Forelimb muscle (tissue), 1 donor: ENCODE results near the gene CST5. TPM values are rescaled to one million over a fixed set of nuclear protein-coding genes. Genes with fewer than 3 reads are reported as not detected.
"Not testable (repeated sequence)": the region's sequence is repeated elsewhere in the genome, so short reads cannot be mapped to it uniquely, and the experiment has no call there.

Experiments
- DNase-seq: peaks from one replicate; pipeline ENCODE4 v3.0.0-alpha.2; 2013; ENCODE audit warnings: low read depth
- polyA plus RNA-seq: library from polyadenylated mRNA; unstranded; fragments of 120-200 nt; gene quantifications from one replicate; pipeline ENCODE4 v1.2.1, GENCODE V29; 2013; ENCODE audit not compliant: insufficient read length

The CST5 gene
- polyA plus RNA-seq, 1 donor: not detected

- DNase-seq: no peak
These were observed 10.2 kb upstream of the CST5 start for GRCh38 chr20:23889775-23890187.

GRCh38 chr20:23887856-23888255 lies 8.3 kb upstream of the CST5 start:
- no peak for DNase-seq

- no peak for DNase-seq
These were observed 5.2 kb upstream of the CST5 start for GRCh38 chr20:23884771-23885162.

- no peak for DNase-seq
These were observed 4.7 kb upstream of the CST5 start for GRCh38 chr20:23884136-23884770.

- DNase-seq: no peak
These were observed 1.8 kb upstream of the CST5 start for GRCh38 chr20:23881371-23881770.

- DNase-seq: no peak
These were observed 869 bp upstream of the CST5 start for GRCh38 chr20:23880417-23880816.

- DNase-seq: no peak
These were observed 345 bp upstream of the CST5 start for GRCh38 chr20:23879811-23880374.

- DNase-seq: no peak
These were observed 761 bp downstream of the CST5 start for GRCh38 chr20:23878787-23879186.

- DNase-seq: not testable (repeated sequence)
These were observed 1.5 kb downstream of the CST5 start for GRCh38 chr20:23878016-23878542.

- DNase-seq: no peak
These were observed 2.0 kb downstream of the CST5 start for GRCh38 chr20:23877524-23877923.

GRCh38 chr20:23875606-23876237 lies 3.8 kb downstream of the CST5 start:
- DNase-seq: no peak

GRCh38 chr20:23874747-23875146 lies 4.8 kb downstream of the CST5 start:
- DNase-seq: no peak

GRCh38 chr20:23873370-23874015 lies 6.1 kb downstream of the CST5 start:
- no peak for DNase-seq

- DNase-seq: no peak
These were observed 7.5 kb downstream of the CST5 start for GRCh38 chr20:23872065-23872464.

- DNase-seq: no peak
These were observed 9.1 kb downstream of the CST5 start for GRCh38 chr20:23870461-23870860.

GRCh38 chr20:23869520-23869919 lies 10.0 kb downstream of the CST5 start:
- DNase-seq: no peak

GRCh38 chr20:23868321-23868720 lies 11.2 kb downstream of the CST5 start:
- no peak for DNase-seq

GRCh38 chr20:23867152-23867776 lies 12.3 kb downstream of the CST5 start:
- DNase-seq: no peak

- not testable (repeated sequence) for DNase-seq
These were observed 18.8 kb downstream of the CST5 start for GRCh38 chr20:23860771-23861170.

GRCh38 chr20:23857962-23858595 lies 21.5 kb downstream of the CST5 start:
- no peak for DNase-seq

- no peak for DNase-seq
These were observed 22.8 kb downstream of the CST5 start for GRCh38 chr20:23856736-23857135.

GRCh38 chr20:23856226-23856625 lies 23.3 kb downstream of the CST5 start:
- DNase-seq: no peak
